GM20000 (cell line): ENCODE data around the gene RFXANK.
"Not testable (repeated sequence)": the region's sequence is repeated elsewhere in the genome, so short reads cannot be mapped to it uniquely, and the experiment has no call there.

Source experiments
- DNase-seq: peaks from one replicate; pipeline ENCODE4 v3.0.0; 2012; ENCODE audit warnings: low spot score
- TF ChIP-seq, protein P1 (sequence below): IDR thresholded peaks from 2 replicates; pipeline ENCODE4 v1.5.1; 2012; ENCODE audit warnings: mild to moderate bottlenecking, control low read depth; ENCODE audit errors: extremely low read depth, missing control alignments

RFXANK gene

DNA sequence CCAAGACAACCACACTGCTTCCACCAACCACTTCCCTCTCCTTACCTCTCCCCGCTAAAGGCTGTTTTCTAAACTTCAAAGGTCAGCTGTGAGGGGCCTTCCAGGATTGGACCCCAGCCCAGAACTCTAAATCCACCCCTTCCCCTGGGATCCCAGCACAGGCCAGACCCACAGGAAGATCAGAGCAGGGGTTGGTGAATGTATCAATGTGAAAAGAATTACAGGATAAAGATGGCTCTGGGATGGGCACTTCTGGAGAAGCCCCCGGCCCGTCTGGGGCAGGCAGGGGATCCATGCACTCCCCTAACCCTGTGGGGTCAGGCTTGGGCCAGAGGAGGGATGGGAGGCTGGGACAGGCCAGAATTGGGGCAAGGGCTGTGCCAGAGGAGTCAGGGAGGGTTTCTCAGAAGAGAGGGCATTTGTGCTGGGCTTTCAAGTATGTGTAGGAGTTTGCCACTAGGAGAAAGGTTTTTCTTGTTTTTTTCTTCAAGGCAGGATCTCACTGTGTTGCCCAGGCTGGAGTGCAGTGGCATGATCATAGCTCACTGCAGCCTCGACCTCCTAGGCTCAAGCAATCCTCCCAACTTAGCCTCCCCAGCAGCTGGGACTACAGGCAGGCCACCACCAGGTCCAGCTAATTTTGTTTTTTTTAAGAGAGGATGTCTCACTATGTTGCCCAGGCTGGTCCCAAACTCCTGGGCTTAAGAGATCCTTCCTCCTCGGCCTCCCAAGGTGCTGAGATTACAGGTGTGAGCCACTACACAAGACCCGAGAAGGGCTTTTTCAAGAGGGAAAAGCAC is 21.0 kb upstream of the RFXANK start:
- TF ChIP-seq, protein P1, sequence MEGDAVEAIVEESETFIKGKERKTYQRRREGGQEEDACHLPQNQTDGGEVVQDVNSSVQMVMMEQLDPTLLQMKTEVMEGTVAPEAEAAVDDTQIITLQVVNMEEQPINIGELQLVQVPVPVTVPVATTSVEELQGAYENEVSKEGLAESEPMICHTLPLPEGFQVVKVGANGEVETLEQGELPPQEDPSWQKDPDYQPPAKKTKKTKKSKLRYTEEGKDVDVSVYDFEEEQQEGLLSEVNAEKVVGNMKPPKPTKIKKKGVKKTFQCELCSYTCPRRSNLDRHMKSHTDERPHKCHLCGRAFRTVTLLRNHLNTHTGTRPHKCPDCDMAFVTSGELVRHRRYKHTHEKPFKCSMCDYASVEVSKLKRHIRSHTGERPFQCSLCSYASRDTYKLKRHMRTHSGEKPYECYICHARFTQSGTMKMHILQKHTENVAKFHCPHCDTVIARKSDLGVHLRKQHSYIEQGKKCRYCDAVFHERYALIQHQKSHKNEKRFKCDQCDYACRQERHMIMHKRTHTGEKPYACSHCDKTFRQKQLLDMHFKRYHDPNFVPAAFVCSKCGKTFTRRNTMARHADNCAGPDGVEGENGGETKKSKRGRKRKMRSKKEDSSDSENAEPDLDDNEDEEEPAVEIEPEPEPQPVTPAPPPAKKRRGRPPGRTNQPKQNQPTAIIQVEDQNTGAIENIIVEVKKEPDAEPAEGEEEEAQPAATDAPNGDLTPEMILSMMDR = no peak

DNA sequence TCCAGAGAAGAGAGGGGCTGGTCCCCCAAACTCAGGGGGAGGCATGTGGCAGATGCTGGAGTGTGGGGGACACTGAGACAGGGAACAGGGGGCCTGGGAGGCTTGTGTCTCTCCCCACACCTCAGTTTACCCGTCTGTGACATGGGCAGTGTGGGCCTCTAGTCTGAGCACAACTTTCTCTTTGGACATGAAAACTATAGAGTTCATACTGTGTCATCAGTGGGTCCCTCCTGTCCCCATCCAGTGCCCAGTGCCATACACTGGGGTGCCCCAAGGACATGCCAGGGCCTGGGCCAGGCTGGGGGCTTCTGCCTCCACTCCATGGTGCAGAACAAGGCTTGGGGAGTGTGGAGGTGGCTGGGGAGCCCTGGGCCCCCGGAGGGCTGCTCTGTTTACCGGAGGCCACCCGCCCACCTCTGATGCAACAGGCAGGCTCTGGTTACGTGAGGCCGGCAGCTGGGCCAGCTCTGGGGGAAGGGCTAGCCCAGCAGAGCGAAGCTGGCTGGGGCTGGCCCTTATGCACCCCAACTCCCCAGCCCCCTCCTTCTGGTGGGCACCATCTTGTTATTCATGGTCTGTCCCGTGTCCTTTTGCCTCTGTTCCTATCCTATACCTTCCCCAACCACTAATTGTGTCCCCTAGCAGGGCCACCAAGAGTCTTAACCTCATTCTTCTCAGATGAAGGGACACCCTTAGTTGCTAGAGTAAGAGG is 20.1 kb upstream of the RFXANK start:
- peak; percentile 68 for DNase-seq
- TF ChIP-seq, protein P1 = no peak

More for the DNA sequence above, 21.0 kb upstream of the RFXANK start:
- no peak for DNase-seq

DNA sequence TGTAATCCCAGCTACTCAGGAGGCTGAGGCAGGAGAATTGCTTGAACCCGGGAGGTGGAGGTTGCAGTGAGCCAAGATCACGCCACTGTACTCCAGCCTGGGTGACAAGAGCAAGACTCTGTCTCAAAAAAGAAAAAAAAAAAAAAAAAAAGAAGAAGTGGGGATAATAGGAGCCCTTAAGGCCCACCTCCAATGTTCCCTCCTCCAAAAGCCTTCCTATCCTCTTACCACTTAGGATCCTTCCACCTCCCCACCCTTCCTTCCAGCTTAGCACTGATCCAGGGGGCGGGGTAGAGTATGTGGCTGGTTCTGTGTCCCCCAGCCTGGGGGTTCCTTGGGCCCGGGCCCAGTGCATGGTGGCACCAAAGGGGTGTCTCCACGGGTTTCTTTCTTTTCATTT is 18.8 kb upstream of the RFXANK start:
- not testable (repeated sequence) for DNase-seq

DNA sequence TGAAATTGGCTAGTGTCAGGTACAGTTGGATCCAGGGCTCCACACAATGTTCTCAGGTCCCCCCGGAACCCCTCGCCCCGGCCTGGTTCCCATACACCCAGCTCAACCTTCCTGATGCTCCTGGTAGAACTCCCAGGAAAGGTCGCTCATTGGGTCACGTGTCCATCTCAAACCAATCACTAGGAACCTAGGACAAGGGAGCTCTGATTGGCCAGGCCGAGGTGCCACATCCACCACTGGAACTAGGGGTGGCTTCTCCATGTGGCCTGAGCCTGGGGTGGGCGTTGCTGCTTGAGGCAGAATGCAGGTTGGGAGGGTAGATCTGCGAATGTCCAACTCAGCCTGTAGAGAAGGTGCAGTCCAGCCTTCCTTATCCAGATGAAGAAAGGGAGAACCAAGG is 15.1 kb upstream of the RFXANK start:
- TF ChIP-seq, protein P1 = no peak
- no peak for DNase-seq

DNA sequence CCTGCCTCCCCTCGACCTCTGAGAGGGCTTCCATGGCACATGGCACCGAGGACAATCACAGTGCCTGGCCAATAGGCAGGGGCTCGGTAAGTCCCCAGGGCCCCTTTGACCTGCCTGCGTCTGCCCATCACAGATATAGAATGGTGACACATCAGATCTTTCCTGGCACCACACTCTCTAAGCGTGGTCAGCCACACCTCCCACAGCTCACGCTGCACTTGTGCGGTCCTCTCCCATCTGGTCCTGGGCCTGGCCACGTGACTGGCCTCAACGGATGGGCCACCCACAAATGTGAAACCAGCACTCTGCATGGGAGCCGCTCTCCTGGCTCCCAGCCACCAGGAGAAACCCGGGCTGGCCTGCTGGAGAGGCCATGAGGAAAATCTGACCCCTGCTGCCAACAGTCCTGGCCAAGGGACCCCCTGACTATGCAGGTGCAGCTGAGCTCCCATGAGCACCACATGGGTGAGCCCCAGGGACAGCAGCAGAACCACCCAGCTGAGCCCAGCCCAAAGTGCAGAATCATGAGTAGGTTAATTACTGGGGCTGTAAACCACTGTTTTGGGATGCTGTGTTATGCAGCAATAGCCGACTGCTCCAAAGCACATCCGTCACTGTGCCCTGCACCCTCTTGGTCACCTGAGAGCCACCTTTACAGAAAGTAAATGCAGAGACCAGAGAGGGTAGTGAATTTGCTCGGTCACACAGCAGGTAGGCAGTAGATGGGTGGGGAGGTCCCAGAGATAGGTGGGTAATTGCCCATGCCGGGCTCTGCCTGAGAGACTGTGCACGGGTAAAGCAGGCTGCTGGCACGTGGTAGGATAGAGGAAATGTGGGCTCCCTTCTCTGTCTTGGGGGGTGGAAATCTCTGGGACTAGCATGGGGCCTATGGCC is 12.3 kb upstream of the RFXANK start:
- DNase-seq = no peak
- TF ChIP-seq, protein P1 = no peak

DNA sequence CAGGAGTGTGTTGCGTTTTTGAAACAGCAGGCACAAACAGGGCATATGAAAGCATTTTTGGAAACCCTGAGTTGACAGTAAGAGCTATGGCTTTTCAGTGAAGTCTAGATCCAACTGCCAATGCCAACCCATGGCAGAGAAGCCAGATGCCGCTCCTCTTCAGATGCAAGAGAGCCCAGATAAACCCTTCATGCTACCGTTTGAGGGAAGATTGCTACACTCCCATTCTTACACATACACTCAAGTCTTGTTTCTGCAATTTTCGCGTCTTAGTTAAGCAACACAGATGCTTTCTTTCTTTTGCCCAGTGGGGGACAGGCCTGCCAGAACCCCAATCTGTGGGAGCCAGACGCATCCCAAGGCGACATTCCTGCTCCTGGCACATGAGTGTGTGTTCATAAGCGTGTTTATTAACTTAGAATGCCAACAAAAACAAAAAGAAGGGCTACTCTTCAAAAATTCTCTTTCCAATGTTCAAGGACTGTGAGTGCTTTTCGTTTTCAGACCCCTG is 10.5 kb upstream of the RFXANK start:
- TF ChIP-seq, protein P1 = no peak
- DNase-seq = no peak

DNA sequence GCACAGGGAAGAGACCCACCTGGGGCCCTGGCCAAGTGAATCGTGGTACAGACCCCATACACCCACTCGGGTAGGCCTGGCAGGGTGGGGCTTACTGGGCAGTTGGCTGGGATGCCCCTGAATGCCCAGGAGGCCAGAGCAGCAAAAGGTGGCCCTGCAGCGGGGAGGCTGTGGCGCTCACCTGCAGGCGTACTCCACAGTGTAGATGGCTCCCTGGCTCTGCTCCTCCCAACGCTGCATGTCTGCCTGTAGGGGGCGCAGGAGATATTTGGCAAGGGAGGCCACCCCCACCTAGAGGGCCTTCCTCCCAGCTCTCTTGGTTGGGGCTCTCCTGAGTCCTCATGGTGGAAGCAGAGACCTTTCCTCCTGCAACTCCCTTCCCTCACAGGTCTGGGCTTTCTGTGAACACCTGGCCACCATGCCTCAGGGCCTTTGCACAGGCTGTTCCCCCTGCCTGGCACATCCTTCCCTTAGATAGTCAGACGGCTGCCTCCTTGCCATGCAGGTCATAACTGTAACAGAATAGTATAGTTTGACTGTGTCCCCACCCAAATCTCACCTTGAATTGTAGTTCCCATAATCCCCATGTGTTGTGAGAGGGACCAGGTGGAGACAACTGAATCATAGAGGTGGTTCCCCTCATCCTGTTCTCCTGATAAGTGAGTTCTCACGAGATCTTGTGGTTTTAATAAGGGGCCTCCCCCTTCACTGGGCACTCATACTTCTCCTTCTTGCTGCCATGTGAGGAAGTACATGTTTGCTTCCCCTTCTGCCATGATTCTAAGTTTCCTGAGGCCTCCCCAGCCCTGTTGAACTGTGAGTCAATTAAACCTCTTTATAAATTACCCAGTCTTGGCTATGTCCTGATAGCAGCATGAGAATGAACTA is 6.0 kb upstream of the RFXANK start:
- TF ChIP-seq, protein P1 = peak; percentile 65
- peak; percentile 41 for DNase-seq
